GM19238 (cell line): Measurements from ENCODE around the gene CFAP43.

Experiments
- DNase-seq: peaks from one replicate; pipeline ENCODE4 v3.0.0; 2011; ENCODE audit warnings: low spot score; ENCODE audit not compliant: insufficient read length

The CFAP43 gene

DNA sequence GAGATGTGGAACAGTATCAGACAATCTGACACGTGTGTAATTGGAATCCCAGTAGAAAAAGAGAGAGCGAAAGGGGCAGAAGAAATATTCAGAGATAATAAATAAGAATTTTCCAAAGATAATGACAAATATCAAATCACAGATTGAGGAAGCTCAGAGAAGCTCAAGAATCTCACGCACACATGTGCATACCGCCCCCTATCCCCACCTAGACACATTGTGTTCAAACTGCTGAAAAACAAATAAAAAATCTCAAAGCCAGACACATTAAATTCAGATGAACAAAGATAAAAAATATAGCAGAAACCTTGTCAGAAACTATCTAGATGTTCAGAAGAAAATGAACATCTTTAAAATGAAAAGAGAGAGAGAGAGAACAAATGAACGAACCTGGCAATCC is 92.9 kb downstream of the CFAP43 start:
- no peak for DNase-seq

DNA sequence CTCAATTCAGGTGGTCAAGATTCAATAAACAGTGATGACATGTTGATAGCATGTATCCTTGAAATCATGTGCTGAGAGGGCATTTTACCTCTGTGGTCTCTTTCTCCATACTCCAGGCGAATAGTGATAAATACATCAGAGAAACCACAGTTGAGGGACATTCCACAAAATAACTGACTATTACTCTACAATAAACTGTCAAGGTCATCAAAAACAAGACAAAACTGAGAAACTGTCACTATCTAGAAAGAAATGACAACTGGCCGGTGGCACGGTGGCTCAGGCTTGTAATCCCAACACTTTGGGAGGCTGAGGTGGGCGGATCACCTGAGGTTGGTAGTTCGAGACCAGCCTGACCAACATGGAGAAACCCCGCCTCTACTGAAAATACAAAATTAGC is 94.0 kb downstream of the CFAP43 start:
- DNase-seq, result no peak

DNA sequence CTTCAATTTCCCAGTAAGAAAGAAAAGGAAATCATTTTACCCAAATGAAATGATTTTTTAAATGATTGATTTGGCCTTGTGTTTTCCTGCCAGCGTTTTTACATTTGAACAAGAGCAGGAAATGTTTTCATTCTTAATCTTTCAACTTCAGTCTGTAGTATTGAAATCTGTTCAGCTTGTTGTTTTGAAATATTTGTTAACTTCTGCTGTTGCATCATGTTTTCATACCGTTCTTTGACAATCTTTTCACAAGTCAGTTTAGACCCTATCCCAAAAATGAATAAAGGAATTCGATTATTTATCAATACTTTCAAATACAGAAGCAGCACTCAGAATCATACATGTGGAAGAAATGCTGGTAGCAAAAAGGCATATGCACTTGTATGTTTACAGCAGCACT is 102.1 kb downstream of the CFAP43 start:
- no peak for DNase-seq

DNA sequence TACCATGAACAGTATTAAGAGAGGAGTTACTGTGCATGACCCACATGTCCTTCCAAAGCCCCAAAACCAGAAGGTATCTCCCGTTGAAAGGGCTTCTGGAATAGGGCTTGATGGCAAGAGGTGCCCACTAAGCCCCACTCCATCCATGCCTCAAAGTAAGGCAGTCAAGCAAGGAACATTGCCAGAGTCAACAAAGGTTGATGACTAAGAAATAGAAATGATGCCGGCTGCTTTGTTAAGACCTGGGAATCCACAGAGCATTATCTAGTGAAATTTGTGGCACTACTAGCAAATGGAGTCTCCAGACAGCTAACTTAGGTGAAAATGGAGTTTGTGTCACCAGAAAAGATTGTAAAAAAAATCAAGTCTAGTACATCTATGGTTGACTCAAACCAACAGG is 104.0 kb downstream of the CFAP43 start:
- no peak for DNase-seq

DNA sequence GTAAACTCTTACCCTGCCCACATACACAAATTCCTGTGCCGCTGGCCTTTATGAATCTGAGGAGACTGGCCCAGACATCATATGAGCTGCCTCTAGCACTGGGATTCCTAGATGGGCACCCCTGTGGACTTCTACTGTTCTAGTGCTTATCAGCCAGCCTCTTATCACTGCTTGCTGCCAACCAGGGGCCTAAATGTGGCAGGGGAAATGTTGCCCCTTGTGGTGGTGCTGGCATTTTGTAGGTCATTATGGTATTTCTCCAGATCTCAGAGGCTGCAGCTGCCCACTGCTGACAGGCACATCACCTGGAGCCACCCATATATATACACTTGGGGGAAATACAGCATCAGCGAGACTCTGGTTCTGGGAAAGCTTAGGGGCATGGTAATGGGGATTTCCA is 104.8 kb downstream of the CFAP43 start:
- no peak for DNase-seq

DNA sequence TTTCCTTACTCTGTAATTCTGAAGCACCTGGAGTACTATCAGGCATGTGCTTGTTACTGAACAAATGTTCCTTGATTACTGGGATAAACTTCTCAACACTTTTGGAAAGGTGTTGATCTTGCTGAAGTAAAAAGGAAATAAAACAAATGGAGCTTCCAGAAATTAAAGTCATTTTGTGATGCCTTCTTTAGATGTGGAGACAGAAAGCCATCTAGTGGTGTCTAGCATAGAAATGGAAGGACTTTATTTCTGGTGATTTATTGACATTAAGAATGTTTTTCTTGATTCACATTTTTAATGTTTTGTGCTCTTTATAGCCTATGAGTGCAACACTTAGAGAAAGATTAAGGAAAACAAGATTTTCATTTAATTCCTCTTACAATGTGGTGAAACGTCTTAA is 108.8 kb downstream of the CFAP43 start:
- no peak for DNase-seq

DNA sequence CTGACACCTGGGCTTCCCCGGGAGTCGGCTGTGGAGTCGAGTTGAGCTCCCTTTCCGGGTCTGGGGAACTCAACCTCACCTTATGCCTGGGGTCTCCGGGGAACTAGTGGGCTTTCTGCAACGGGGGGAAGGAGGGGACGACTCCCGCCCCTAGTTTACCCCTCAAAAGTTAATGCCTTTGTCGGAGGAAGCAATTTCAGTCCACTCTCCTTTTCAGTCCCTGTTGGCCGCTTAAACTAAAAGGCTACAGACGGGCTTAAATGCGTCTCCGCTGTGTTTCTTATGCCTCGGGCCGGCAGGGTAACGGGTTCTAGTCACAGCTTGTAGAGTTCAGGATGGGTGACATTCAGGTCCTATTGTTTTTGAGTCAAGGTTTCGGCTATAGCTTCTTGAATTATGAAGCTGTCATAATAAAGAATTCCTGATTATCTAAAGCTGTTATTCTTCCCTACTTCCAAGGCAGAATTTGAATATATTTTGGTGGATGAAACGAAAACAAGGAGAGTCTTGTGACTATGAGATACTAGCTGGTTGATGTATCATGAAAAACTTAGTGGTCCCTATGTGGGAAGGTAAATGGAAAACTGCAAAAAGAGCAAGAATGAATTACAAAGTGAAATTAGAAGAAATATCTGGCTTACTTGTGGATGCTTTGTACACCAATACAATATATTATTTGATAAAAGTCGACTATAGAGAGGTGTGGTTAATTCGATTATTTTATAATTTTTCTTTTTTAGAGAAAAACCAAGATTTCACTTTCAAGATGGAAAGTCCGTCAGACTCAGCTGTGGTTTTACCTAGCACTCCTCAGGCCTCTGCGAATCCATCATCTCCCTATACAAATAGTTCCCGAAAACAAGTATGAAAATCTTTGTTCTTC is 109.7 kb downstream of the CFAP43 start:
- no peak for DNase-seq

DNA sequence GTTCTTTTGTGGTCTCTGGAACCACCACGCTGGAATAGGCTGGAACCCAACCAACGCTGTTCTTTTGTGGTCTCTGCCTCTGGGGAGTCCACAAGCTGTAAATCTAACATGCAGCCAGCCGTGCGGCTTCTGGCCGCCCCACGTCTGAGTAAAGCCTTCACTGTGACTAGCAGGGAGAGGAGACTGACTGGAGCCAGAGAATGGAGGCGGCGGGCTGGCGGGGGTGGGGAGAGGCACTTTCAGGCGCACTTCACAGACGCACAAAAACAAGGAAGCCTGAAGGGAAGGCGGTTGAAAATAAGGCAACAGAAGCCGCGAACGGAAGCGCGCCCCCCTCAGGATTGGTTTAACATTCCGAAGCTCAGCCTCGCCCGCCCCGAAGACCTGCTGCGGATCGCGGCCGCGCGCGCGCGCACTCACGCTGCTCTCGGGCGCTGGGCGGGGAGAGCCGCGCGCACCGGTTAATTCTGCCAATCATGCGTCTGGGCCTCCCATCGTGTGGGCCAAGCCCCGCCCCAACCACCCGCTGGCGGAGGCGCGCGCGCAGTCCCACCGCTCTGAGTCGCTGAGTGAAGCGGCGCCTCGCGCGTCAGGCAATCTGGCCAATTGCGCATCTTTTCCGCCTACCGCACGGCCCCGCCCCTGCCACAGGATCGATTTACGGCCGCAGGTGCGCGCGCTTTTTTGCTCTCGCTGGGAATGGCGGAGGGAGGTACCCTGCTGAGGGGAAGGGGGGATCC is 110.5 kb downstream of the CFAP43 start, which contains the start of gene SFR1:
TSS of gene SFR1 (plus strand) at position 687 of the 740 bp plus-strand sequence. CDS start at position 700, 13 bp downstream.
- DNase-seq, result peak; percentile 64

DNA sequence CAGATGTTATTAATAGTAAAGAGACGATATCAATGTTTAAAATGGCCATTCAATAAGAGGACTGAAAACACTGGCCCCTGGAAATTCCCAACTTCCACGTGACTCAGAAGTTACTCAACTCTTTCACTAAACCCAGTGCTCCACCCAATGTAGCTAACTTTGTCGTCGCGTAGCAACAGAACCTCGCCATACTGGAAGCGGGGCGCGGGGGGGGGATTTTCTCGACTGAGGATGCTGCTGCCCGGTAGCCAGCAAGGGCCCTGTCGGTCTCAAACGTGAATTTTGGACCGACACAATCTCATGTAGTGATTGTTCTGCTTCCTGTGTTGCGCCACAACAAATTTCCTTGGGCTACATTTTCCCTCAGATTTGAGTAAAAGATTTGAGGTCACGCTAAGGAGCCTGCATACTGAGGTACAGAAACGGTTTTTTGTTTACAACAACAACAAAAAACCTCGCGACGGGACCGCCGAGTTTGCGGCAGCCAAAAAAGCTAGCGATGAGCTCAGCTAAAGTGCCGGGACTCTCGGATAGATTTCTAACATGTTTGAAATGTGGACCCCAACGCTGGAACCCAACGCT is 111.2 kb downstream of the CFAP43 start:
- DNase-seq, result peak; percentile 9

DNA sequence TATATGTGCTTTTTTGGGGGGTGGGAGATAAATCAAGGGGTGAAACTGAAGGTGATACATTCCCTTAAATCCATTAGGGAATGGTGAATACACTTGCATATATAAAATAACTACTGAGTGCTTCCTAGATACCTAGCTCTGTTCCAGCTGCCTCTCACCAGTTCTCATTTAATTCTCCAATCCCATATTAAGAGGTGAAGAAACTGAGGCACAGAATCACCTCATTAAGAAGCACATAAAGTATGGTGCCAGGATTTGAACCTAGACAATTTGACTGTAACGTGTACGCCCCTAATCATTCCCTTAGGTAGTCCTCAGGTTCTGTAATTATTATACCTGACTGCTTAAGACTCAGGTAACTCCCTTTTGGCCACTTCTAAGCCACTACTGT is 111.7 kb downstream of the CFAP43 start:
- DNase-seq, result no peak

DNA sequence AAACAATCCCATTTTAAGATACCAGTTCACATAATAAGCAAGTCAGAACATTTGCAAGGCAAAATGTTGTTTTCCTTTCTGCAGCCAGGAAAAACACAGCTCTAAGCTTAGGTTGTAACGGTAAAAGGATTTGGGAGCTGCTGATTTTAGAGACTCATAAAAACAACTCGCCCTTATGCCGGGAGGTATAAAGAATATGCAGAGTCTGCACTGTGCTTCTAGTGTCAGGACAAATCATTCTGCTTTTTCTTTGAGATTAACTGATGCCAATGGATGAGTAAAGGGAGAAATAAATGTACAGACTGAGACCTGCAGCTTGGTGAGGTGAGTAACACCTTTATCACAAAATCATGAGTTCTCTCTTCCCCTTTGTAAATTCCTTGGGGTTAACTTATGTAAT is 112.2 kb downstream of the CFAP43 start:
- DNase-seq, result no peak

DNA sequence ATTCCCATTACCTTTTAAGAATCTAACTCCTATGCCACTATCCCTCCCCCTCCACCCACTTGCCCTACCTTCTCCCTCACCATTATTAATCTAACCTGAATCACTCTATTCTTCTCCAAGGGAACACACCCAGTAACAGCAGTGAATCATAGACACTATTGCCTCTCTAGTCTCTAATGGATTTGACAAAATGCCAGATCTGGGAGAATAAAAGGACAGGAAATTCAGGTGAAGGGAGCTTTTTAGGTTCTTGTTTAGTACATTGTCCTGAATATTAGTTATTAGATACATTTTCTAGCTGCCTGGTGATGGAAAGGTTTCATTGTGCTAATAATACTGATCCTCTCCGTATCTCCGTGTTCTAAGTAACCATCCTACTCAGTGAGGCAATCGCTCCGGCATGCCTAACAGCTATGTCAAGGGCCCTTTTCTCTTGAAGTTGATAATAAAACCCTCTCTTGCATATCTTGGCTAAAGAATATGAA is 114.3 kb downstream of the CFAP43 start:
- DNase-seq, result no peak

DNA sequence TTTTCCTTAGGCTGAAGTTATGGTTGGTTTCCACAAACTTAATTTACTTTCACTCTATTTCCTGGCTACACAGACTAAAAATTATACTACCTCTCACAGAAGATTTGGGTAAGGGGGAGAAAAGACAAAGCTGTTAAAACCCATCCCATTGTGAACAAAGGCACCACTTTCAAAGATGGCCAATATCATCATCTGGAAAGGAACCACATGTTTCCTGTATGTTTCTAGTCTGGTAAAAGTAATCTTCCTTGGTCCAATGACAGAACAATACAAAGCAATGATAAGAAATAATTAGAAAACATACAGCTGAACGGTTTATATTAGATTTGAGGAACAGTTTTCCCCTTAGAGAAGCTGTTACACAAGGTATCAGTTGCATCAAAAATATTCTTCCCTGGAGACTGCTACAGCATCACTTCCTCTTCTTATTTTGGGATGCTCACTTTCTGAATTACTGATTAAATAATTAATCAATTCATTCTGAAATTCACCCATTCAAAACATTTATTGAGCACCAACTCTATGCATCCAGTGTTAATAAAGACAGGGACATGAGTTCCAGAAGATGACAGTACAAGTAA is 118.7 kb downstream of the CFAP43 start:
- DNase-seq, result no peak

DNA sequence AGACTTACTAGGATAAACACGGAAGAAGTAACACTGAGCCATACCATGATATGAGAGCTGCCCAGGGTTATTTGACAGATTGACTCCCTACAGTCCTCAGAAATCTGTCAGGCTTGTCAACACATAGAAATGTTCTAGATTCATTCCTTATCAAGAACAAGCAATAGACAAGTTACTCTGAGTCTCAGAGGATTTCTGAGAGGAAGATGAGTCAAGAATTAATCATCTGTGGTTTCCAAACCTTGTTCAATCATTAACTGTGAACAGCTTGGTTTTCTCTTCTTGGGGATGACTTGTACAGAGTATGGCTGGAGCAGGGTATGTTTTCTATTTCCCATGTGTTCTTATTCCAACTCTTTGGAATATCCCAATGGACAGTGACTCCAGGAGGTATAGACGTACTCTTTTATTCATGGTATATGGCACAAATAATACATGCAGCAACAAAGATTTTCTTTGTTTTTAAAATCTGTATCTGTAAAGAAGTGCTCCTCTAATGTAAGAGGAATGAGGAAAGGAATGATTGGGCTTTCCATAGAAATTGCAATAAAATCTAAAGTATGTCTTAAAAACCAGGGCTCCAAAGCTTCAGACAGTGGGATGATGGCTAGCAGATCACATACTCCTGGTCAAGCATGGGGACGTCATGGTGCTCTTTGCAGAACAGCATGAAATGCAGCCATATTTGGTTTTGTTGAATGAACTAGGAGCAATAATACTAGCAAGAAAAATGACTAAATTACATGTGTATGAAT is 122.1 kb downstream of the CFAP43 start:
- DNase-seq, result no peak

DNA sequence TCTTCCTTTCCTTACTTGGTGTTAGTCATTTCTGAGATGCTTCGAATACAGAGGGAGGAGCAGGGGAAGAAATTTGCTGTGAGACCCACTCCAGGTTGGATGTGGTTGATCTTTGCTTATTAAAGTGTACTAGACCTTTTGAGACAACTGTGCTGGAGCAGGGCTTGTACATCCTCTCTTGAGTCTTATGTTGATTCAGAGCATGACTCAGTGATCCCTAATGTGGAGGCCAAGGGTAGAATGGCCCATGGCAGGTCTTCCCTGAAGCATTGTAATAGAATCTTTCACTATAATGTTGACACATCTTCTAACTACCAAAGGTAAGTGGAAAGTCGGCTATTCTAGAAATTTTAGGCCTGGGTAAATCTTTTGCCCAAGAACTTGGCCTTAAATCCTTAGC is 127.2 kb downstream of the CFAP43 start:
- DNase-seq, result no peak

DNA sequence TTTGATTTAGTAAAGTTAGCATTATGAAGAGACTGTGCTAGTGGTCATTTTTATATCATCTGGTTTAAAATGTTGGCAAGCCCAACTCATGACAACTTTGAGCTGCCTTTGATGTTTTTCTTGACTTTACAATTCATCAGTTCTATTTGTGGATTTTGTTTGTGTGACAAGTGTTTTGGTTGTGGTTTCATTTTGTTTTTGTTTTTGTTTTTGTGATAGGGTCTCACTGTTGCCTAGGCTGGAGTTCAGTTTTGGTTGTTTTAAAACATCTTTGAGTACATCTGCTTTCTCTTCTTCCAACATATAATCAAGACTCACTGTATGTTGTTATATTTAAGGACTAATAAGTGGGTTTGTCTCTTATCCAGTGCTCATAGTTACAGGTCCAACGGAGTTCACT is 127.7 kb downstream of the CFAP43 start:
- DNase-seq, result no peak

DNA sequence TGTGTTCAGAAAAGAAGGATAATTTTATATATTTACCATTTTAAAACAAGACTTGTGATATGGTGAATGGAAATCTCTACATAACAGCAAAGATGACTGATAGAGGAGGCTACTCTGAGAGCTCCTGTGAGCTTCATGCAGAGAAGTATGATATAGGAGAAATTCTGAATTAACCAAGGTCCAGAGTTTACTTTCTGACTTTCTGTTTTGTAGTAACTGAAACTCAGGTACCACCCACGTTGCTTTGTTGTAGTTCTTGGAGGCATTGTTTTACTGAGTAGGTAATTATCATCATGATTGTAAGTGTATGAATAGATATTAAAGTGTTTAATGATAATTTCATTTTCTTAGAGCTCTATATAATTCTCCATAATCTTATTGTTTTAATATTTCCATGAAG is 128.2 kb downstream of the CFAP43 start:
- no peak for DNase-seq

DNA sequence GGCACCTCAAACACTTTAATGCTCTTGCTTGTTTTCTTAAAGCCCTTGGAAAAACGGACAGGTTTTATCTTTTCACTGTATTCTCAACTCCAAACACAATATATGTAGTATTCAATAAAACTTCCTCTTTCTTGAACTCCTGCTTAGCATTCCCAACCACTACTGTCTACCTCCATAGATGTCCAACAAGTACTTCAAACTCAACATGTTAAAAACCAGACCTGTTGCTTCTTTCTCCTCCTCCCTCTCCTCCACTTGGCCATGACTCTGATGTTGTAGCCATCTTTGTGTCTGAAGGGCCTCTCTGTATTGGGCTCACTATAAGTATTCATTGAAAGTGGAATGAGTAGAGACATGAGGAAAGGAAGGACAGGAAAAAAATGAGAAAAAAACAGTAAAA is 130.3 kb downstream of the CFAP43 start:
- no peak for DNase-seq

DNA sequence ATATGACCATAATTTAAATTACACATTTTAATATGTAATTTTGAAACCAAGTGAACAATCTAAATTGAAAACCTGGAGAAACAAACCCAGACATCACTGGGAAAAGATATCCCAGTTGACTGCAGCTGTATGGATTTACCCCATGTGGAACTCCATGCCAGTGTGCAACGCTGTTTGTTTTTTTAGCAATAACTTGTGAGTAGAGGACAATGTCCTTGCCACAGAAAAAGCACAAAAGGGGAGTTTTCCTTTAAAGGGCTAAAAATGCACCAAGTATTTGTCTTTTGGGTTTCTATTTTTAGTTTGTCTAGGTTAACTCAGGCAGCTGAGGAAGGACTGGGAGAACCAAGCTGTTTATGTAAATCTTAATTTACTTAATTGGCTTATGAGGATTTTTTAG is 131.4 kb downstream of the CFAP43 start:
- DNase-seq, result no peak

DNA sequence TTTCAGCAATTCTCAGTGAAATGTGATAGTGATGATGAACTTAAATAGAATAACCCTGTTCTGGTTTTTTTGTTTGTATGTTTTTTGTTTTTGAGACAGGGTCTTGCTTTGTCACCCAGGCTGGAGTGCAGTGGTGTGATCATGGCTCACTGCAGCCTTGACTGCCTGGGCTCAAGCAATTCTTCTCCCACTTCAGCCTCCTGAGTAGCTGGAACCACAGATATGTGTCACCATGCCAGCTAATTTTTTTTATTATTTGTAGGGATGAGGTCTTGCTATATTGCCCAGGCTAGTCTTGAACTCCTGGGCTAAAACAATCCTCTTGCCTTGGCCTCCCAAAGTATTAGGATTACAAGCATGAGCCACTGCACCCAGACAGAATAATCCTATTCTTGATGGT is 132.2 kb downstream of the CFAP43 start:
- no peak for DNase-seq

DNA sequence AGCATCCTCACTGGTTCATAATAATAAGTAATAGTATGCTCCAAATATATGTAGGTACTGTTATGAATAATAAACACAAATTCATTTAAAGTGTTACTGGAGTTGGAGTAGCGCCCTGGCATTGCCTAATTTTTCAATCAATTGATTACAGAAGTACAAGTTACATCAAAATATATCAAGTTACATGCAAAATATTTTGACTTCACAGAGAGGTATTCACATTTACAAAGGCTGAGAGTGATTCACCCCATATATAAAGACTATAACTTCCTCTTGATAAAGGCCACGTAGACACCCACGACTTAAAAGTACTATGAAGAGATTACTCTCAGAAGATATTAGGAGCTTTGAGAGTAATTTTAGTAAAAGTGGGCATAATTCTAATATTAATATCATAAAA is 132.9 kb downstream of the CFAP43 start:
- DNase-seq, result no peak
